ENCODE data around the gene KXD1. TPM values are rescaled to one million over a fixed set of nuclear protein-coding genes. Genes with fewer than 3 reads are reported as not detected.
"Not testable (repeated sequence)": the region's sequence is repeated elsewhere in the genome, so short reads cannot be mapped to it uniquely, and the experiment has no call there.

Gene KXD1
- total and polyA plus RNA-seq, 8 donors, result 30.8 to 513 (median 77.8) TPM

- 90 to 96% (median 95%) methylated on average over 16 to 17 of the region's 17 CpGs for WGBS, 5 donors
- H3K36me3 ChIP-seq, result peaks cover 40 to 92% (median 88%) of the 10 kb centered on the region in 4 donors
- H3K4me3 ChIP-seq, result no peak overlapping the region
- H3K9me3 ChIP-seq, result no peaks in the 10 kb centered on the region
- TF ChIP-seq CTCF (IDR thresholded peaks at IDR 0.05) (no peak), EP300 (IDR thresholded peaks at IDR 0.05) (no peak), POLR2A (IDR thresholded peaks at IDR 0.05) (no peak), POLR2AphosphoS5 (IDR thresholded peaks at IDR 0.05) (no peak)
- no peaks in the 10 kb centered on the region for H3K27me3 ChIP-seq
- no peak for DNase-seq
- intact Hi-C loops (cut with DNase I; ENCODE audit: low total_unique reads), result no loop called here
- H3K27ac ChIP-seq, result no peak overlapping the region
- H3K4me1 ChIP-seq, result peaks cover 7 to 12% (median 11%) of the 10 kb centered on the region in 4 donors
These were observed 20.2 kb upstream of the KXD1 start for GRCh38 chr19:18537431-18537830.

GRCh38 chr19:18538115-18538514 is 19.6 kb upstream of the KXD1 start:
- DNase-seq, result no peak
- intact Hi-C loops (cut with DNase I; ENCODE audit: low total_unique reads), result no loop called here
- Histone ChIP-seq H3K27me3 (no peaks in the 10 kb centered on the region), H3K36me3 (peaks cover 35 to 85% (median 81%) of the 10 kb centered on the region in 4 donors), H3K4me1 (peaks cover 9 to 15% (median 14%) of the 10 kb centered on the region in 4 donors), H3K27ac (no peak overlapping the region), H3K9me3 (no peaks in the 10 kb centered on the region), H3K4me3 (no peak overlapping the region)
- WGBS, 5 donors, result 86 to 93% (median 89%) methylated on average over 8 to 22 of the region's 22 CpGs
- no peak for TF ChIP-seq POLR2A (IDR thresholded peaks at IDR 0.05)
- TF ChIP-seq EP300 (IDR thresholded peaks at IDR 0.05), result no peak

- Histone ChIP-seq H3K4me1 (peaks cover 9 to 24% (median 21%) of the 10 kb centered on the region in 4 donors), H3K4me3 (no peak overlapping the region), H3K27ac (no peak overlapping the region), H3K9me3 (no peaks in the 10 kb centered on the region), H3K27me3 (no peaks in the 10 kb centered on the region), H3K36me3 (peaks cover 35 to 72% (median 71%) of the 10 kb centered on the region in 4 donors)
- 92 to 98% (median 97%) methylated on average over 11 to 19 of the region's 19 CpGs for WGBS, 5 donors
- DNase-seq, result no peak
- intact Hi-C loops (cut with DNase I; ENCODE audit: low total_unique reads), result no loop called here
- TF ChIP-seq POLR2AphosphoS5 (IDR thresholded peaks at IDR 0.05) (no peak), CTCF (IDR thresholded peaks at IDR 0.05) (no peak), EP300 (IDR thresholded peaks at IDR 0.05) (no peak), POLR2A (IDR thresholded peaks at IDR 0.05) (no peak)
These were observed 18.3 kb upstream of the KXD1 start for GRCh38 chr19:18539372-18539771.

- H3K27me3 ChIP-seq; H3K9me3 ChIP-seq; DNase-seq; H3K4me3 ChIP-seq; H3K27ac ChIP-seq; intact Hi-C loops (cut with DNase I; ENCODE audit: low total_unique reads): not testable (repeated sequence)
- WGBS, 5 donors, result 85 to 100% (median 92%) methylated on average over 1 of the region's 1 CpG
- H3K4me1 ChIP-seq, result peaks cover 9 to 27% (median 21%) of the 10 kb centered on the region in 4 donors
- H3K36me3 ChIP-seq, result peaks cover 35 to 64% (median 63%) of the 10 kb centered on the region in 4 donors
These were observed 17.5 kb upstream of the KXD1 start for GRCh38 chr19:18540200-18540599.

GRCh38 chr19:18541258-18541991 is 16.2 kb upstream of the KXD1 start:
- TF ChIP-seq CTCF (IDR thresholded peaks at IDR 0.05) (no peak), POLR2A (IDR thresholded peaks at IDR 0.05) (no peak), EP300 (IDR thresholded peaks at IDR 0.05) (no peak), POLR2AphosphoS5 (IDR thresholded peaks at IDR 0.05) (no peak)
- Histone ChIP-seq H3K4me3 (no peak overlapping the region), H3K27me3 (no peaks in the 10 kb centered on the region), H3K27ac (peak overlapping the region in 1 of 5 donors; percentile 96), H3K36me3 (peaks cover 33 to 52% (median 51%) of the 10 kb centered on the region in 4 donors), H3K4me1 (peaks cover 9 to 27% (median 21%) of the 10 kb centered on the region in 4 donors), H3K9me3 (no peaks in the 10 kb centered on the region)
- DNase-seq, result no peak
- 79 to 89% (median 87%) methylated on average over 17 to 21 of the region's 21 CpGs for WGBS, 5 donors
- intact Hi-C loops (cut with DNase I; ENCODE audit: low total_unique reads), result no loop called here
